ENCODE data around the gene DPM2. TPM values are rescaled to one million over a fixed set of nuclear protein-coding genes. Genes with fewer than 3 reads are reported as not detected.

Gene DPM2
- total and polyA plus RNA-seq, 2 of the 4 experiments (the other 2 are of a cell fraction): 10.8 to 60.6 TPM

- TF ChIP-seq POLR2A (IDR thresholded peaks at IDR 0.05; ENCODE audit: low read depth, low read length) (no peak), FOS (IDR thresholded peaks at IDR 0.05; ENCODE audit: low read depth, low read length) (no peak), CTCF (conservative IDR thresholded peaks at IDR 0.05; ENCODE audit: low read depth, low read length) (no peak), MAFK (IDR thresholded peaks at IDR 0.05; ENCODE audit: low read depth, low read length) (no peak), SMC3 (IDR thresholded peaks at IDR 0.05; ENCODE audit: low read depth, low read length) (no peak), RAD21 (IDR thresholded peaks at IDR 0.05; ENCODE audit: low read length) (no peak), RFX5 (IDR thresholded peaks at IDR 0.05; ENCODE audit: low read depth, low read length) (no peak), MAZ (IDR thresholded peaks at IDR 0.05; ENCODE audit: borderline replicate concordance, low read depth, low read length) (no peak), RCOR1 (IDR thresholded peaks at IDR 0.05; ENCODE audit: insufficient replicate concordance, low read length) (no peak), ELK1 (IDR thresholded peaks at IDR 0.05; ENCODE audit: borderline replicate concordance, low read depth, low read length) (no peak)
- H3K27ac ChIP-seq (ENCODE audit: insufficient read depth, low read length): no peak overlapping the region
- POLR2A ChIA-PET (ENCODE audit: unreplicated experiment): interaction anchor here (0.6 kb wide), 1 partner anchor 405 kb away, joined by 3 read pairs; no protein-coding TSS in a partner anchor
- no peak overlapping the region for H2BK5ac ChIP-seq (ENCODE audit: low read depth, low read length, poor library complexity, severe bottlenecking)
- H3K23ac ChIP-seq (ENCODE audit: low read depth, low read length): no peak overlapping the region
- H3K14ac ChIP-seq (replicated peaks; ENCODE audit: low read depth, low read length): no peak overlapping the region
- no peak overlapping the region for H3K4me2 ChIP-seq (ENCODE audit: low read depth, low read length)
- H3K4me1 ChIP-seq (ENCODE audit: control insufficient read depth, insufficient read depth, low read length): peaks cover 6% of the 10 kb centered on the region
- no peak overlapping the region for H3K18ac ChIP-seq (ENCODE audit: low read depth, low read length)
- no TSS peak for BruUV-seq (replicated peaks)
- CTCF ChIA-PET: no interaction called here
- WGBS, 2 experiments (ENCODE audit: extremely low coverage in 2 of 2, insufficient read length in 1 of 2): 83% methylated on average over 6 of the region's 9 CpGs; no CpG with 5 or more reads in 1 of the 2 experiments
- H3K79me1 ChIP-seq (ENCODE audit: low read depth in 1 of 2, low read length in 2 of 2): peaks cover 0 to 22% of the 10 kb centered on the region in 2 experiments
- H3K56ac ChIP-seq (ENCODE audit: extremely low read depth, insufficient read depth, low read length): no peak overlapping the region
- no peak overlapping the region for H4K91ac ChIP-seq (ENCODE audit: insufficient read depth, low read depth, low read length)
- H3K9me3 ChIP-seq (ENCODE audit: control insufficient read depth, insufficient read depth, low read length): no peaks in the 10 kb centered on the region
- H2BK15ac ChIP-seq (ENCODE audit: low read depth, low read length): no peak overlapping the region
- no peak overlapping the region for H3K9ac ChIP-seq (ENCODE audit: low read depth, low read length)
- no peak overlapping the region for H3K4me3 ChIP-seq (ENCODE audit: insufficient read depth, low read depth, low read length)
- H3K9me1 ChIP-seq (ENCODE audit: insufficient read depth, low read length): peaks cover 4% of the 10 kb centered on the region; the same call in 1 of the 2 replicates
- no peak for DNase-seq
- H3K27me3 ChIP-seq (ENCODE audit: control insufficient read depth, insufficient read depth, low read length): no peaks in the 10 kb centered on the region
- H2AFZ ChIP-seq (replicated peaks; ENCODE audit: low read length, poor library complexity): no peak overlapping the region
- no peaks in the 10 kb centered on the region for H3K36me3 ChIP-seq (ENCODE audit: control insufficient read depth, insufficient read depth, low read length)
- dilution Hi-C loops (cut with HindIII; ENCODE audit: low sequenced_read_pairs, unreplicated experiment): no loop called here
- H4K5ac ChIP-seq (ENCODE audit: low read depth, low read length): no peak overlapping the region
- in situ Hi-C loops (cut with MboI; ENCODE audit: low sequenced_read_pairs): no loop called here
- intact Hi-C loops (cut with micrococcal nuclease): no loop called here
- H2BK20ac ChIP-seq (ENCODE audit: low read depth, low read length): no peak overlapping the region
- H2AK5ac ChIP-seq (ENCODE audit: low read depth, low read length): no peak overlapping the region
- ATAC-seq (ENCODE audit: low read depth): no peak
- no peak overlapping the region for H2BK120ac ChIP-seq (ENCODE audit: low read depth, low read length)
- H4K20me1 ChIP-seq (ENCODE audit: insufficient read depth, low read length): peaks cover 14% of the 10 kb centered on the region
- no peak overlapping the region for H3K4ac ChIP-seq (ENCODE audit: low read depth, low read length)
- peak overlapping the region; percentile 32 for H2AK9ac ChIP-seq (replicated peaks; ENCODE audit: low read depth, low read length, poor library complexity)
- H4K8ac ChIP-seq (ENCODE audit: low read depth in 2 of 2, low read length in 2 of 2): no peak overlapping the region
Observed at GRCh38 chr9:127983847-127984289, 46.2 kb upstream of the DPM2 start.

All from IMR-90 (cell line).